WTC11 (cell line): ENCODE measurements around the gene UNC13C. TPM values are rescaled to one million over a fixed set of nuclear protein-coding genes. Genes with fewer than 3 reads are reported as not detected.

Experiments
- ATAC-seq: fragments of 200-7000 bp; cut with Tn5 transposase; 2 replicates; pipeline ENCODE4 v1.10.0; 2021; ENCODE audit warnings: mild to moderate bottlenecking, moderate library complexity
- CTCF ChIA-PET: fragments of 300-600 bp; sonication (Branson Sonifier 250); formaldehyde crosslinking; loops from one replicate; lab custom pipeline; 2021; ENCODE audit warnings: antibody characterized with exemption; lab: Charles Lee
- POLR2A ChIA-PET: fragments of 350-600 bp; sonication (Branson Sonifier 250); formaldehyde crosslinking; loops from one replicate; lab custom pipeline; 2021; ENCODE audit warnings: antibody characterized with exemption; lab: Charles Lee
- DNase-seq: peaks from one replicate; pipeline ENCODE4 v3.0.0; 2021; ENCODE audit warnings: low spot score
- H3K27ac Mint-ChIP-seq: 2 replicates; pipeline ENCODE4 v1.8.0; 2021; ENCODE audit warnings: mixed read lengths
- H3K27me3 Mint-ChIP-seq: 2 replicates; pipeline ENCODE4 v1.8.0; 2021; ENCODE audit warnings: low read depth, mild to moderate bottlenecking, moderate library complexity, mixed read lengths
- H3K36me3 Mint-ChIP-seq: 2 replicates; pipeline ENCODE4 v1.8.0; 2021; ENCODE audit warnings: mixed read lengths
- H3K4me1 Mint-ChIP-seq: 2 replicates; pipeline ENCODE4 v1.8.0; 2022; ENCODE audit warnings: mixed read lengths
- H3K4me3 Mint-ChIP-seq: 2 replicates; pipeline ENCODE4 v1.8.0; 2021; ENCODE audit warnings: mild to moderate bottlenecking, moderate library complexity, mixed read lengths
- H3K9me3 Mint-ChIP-seq: 2 replicates; pipeline ENCODE4 v1.8.0; 2021; ENCODE audit warnings: mixed read lengths
- ATF1 ChIP-seq: sonication (generic); formaldehyde crosslinking; IDR thresholded peaks from 2 replicates; pipeline ENCODE4 v1.8.1; 2023; ENCODE audit warnings: mild to moderate bottlenecking, moderate library complexity, missing genetic modification reagents
- EMX1 ChIP-seq: fragments of 250-450 bp; sonication (Bioruptor Pico); IDR thresholded peaks from 2 replicates; pipeline ENCODE4 v1.8.0; 2021; ENCODE audit warnings: mild to moderate bottlenecking
- ESRRA ChIP-seq: sonication (generic); formaldehyde crosslinking; IDR thresholded peaks from 2 replicates; pipeline ENCODE4 v1.8.1; 2022; ENCODE audit warnings: mild to moderate bottlenecking, missing genetic modification reagents, borderline replicate concordance
- FOXP1 ChIP-seq: sonication (generic); formaldehyde crosslinking; IDR thresholded peaks from 2 replicates; pipeline ENCODE4 v1.8.0; 2022; ENCODE audit warnings: missing genetic modification reagents, mild to moderate bottlenecking, moderate library complexity, borderline replicate concordance
- JUN ChIP-seq: sonication (generic); formaldehyde crosslinking; IDR thresholded peaks from 2 replicates; pipeline ENCODE4 v1.8.0; 2023; ENCODE audit warnings: mild to moderate bottlenecking, missing genetic modification reagents
- KAT7 ChIP-seq: sonication (generic); formaldehyde crosslinking; IDR thresholded peaks from 2 replicates; pipeline ENCODE4 v1.8.1; 2023; ENCODE audit warnings: missing genetic modification reagents, mild to moderate bottlenecking, borderline replicate concordance
- MXD4 ChIP-seq: fragments of 250-450 bp; sonication (Bioruptor Pico); IDR thresholded peaks from 2 replicates; pipeline ENCODE4 v1.8.0; 2021; ENCODE audit warnings: mild to moderate bottlenecking, moderate library complexity, borderline replicate concordance
- NFATC4 ChIP-seq: fragments of 250-450 bp; sonication (Bioruptor Pico); IDR thresholded peaks from 2 replicates; pipeline ENCODE4 v1.9.0; 2021; ENCODE audit warnings: mild to moderate bottlenecking
- NR2C2 ChIP-seq: sonication (generic); formaldehyde crosslinking; IDR thresholded peaks from 2 replicates; pipeline ENCODE4 v1.8.0; 2022; ENCODE audit warnings: mild to moderate bottlenecking, missing genetic modification reagents
- RELA ChIP-seq: sonication (generic); formaldehyde crosslinking; IDR thresholded peaks from 2 replicates; pipeline ENCODE4 v1.8.1; 2022; ENCODE audit warnings: missing genetic modification reagents, mild to moderate bottlenecking, borderline replicate concordance
- SP1 ChIP-seq: sonication (generic); formaldehyde crosslinking; conservative IDR thresholded peaks from 2 replicates; pipeline ENCODE4 v1.8.1; 2022; ENCODE audit warnings: missing genetic modification reagents
- USF1 ChIP-seq: sonication (generic); formaldehyde crosslinking; IDR thresholded peaks from 2 replicates; pipeline ENCODE4 v1.8.0; 2022; ENCODE audit warnings: mild to moderate bottlenecking, missing genetic modification reagents
- ZNF121 ChIP-seq: sonication (generic); formaldehyde crosslinking; IDR thresholded peaks from 2 replicates; pipeline ENCODE4 v1.8.0; 2023; ENCODE audit warnings: missing genetic modification reagents
- ZNF138 ChIP-seq: sonication (generic); formaldehyde crosslinking; conservative IDR thresholded peaks from 2 replicates; pipeline ENCODE4 v1.8.1; 2022; ENCODE audit warnings: mild to moderate bottlenecking, moderate library complexity, missing genetic modification reagents
- total RNA-seq: library from RNA; stranded (reverse); gene quantifications from 3 replicates; pipeline ENCODE4 v1.2.3, GENCODE V29; 2021
- TF ChIP-seq, protein P1 (sequence below): sonication (generic); formaldehyde crosslinking; IDR thresholded peaks from 2 replicates; pipeline ENCODE4 v1.8.1; 2023; ENCODE audit warnings: mild to moderate bottlenecking, missing genetic modification reagents
- TF ChIP-seq, protein P2 (sequence below): fragments of 250-450 bp; sonication (Bioruptor Pico); IDR thresholded peaks from 2 replicates; pipeline ENCODE4 v1.8.0; 2021; ENCODE audit warnings: mild to moderate bottlenecking
- TF ChIP-seq, protein P3 (sequence below): fragments of 250-450 bp; sonication (Bioruptor Pico); IDR thresholded peaks from 2 replicates; pipeline ENCODE4 v2.1.2; 2022; ENCODE audit warnings: mild to moderate bottlenecking, moderate library complexity
- TF ChIP-seq, protein P4 (sequence below): sonication (generic); formaldehyde crosslinking; conservative IDR thresholded peaks from 2 replicates; pipeline ENCODE4 v1.8.1; 2023; ENCODE audit warnings: mild to moderate bottlenecking, low read depth, missing genetic modification reagents, moderate library complexity
- TF ChIP-seq, protein P5 (sequence below): fragments of 250-450 bp; sonication (Bioruptor Pico); conservative IDR thresholded peaks from 2 replicates; pipeline ENCODE4 v1.9.0; 2021; ENCODE audit warnings: mild to moderate bottlenecking
- TF ChIP-seq, protein P6 (sequence below): sonication (generic); formaldehyde crosslinking; IDR thresholded peaks from 2 replicates; pipeline ENCODE4 v1.8.1; 2023; ENCODE audit warnings: mild to moderate bottlenecking, missing genetic modification reagents, borderline replicate concordance
- TF ChIP-seq, protein P7 (sequence below): sonication (generic); formaldehyde crosslinking; IDR thresholded peaks from 2 replicates; pipeline ENCODE4 v1.8.1; 2022; ENCODE audit warnings: low read depth, missing genetic modification reagents, borderline replicate concordance

Gene UNC13C
- total RNA-seq, 1 experiment from 2014 or later = 0.07 TPM

- TF ChIP-seq, protein P1, sequence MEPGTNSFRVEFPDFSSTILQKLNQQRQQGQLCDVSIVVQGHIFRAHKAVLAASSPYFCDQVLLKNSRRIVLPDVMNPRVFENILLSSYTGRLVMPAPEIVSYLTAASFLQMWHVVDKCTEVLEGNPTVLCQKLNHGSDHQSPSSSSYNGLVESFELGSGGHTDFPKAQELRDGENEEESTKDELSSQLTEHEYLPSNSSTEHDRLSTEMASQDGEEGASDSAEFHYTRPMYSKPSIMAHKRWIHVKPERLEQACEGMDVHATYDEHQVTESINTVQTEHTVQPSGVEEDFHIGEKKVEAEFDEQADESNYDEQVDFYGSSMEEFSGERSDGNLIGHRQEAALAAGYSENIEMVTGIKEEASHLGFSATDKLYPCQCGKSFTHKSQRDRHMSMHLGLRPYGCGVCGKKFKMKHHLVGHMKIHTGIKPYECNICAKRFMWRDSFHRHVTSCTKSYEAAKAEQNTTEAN (CRISPR knock-in tag) = no peak
- TF ChIP-seq, protein P2, sequence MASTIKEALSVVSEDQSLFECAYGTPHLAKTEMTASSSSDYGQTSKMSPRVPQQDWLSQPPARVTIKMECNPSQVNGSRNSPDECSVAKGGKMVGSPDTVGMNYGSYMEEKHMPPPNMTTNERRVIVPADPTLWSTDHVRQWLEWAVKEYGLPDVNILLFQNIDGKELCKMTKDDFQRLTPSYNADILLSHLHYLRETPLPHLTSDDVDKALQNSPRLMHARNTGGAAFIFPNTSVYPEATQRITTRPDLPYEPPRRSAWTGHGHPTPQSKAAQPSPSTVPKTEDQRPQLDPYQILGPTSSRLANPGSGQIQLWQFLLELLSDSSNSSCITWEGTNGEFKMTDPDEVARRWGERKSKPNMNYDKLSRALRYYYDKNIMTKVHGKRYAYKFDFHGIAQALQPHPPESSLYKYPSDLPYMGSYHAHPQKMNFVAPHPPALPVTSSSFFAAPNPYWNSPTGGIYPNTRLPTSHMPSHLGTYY (CRISPR knock-in tag) = no peak
- TF ChIP-seq SP1 (CRISPR knock-in tag) (no peak), JUN (CRISPR knock-in tag) (no peak), KAT7 (CRISPR knock-in tag) (no peak), ATF1 (CRISPR knock-in tag) (no peak), ESRRA (CRISPR knock-in tag) (no peak), RELA (no peak)
- TF ChIP-seq, protein P3, sequence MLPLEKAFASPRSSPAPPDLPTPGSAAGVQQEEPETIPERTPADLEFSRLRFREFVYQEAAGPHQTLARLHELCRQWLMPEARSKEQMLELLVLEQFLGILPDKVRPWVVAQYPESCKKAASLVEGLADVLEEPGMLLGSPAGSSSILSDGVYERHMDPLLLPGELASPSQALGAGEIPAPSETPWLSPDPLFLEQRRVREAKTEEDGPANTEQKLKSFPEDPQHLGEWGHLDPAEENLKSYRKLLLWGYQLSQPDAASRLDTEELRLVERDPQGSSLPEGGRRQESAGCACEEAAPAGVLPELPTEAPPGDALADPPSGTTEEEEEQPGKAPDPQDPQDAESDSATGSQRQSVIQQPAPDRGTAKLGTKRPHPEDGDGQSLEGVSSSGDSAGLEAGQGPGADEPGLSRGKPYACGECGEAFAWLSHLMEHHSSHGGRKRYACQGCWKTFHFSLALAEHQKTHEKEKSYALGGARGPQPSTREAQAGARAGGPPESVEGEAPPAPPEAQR (CRISPR knock-in tag) = no peak
- TF ChIP-seq, protein P4, sequence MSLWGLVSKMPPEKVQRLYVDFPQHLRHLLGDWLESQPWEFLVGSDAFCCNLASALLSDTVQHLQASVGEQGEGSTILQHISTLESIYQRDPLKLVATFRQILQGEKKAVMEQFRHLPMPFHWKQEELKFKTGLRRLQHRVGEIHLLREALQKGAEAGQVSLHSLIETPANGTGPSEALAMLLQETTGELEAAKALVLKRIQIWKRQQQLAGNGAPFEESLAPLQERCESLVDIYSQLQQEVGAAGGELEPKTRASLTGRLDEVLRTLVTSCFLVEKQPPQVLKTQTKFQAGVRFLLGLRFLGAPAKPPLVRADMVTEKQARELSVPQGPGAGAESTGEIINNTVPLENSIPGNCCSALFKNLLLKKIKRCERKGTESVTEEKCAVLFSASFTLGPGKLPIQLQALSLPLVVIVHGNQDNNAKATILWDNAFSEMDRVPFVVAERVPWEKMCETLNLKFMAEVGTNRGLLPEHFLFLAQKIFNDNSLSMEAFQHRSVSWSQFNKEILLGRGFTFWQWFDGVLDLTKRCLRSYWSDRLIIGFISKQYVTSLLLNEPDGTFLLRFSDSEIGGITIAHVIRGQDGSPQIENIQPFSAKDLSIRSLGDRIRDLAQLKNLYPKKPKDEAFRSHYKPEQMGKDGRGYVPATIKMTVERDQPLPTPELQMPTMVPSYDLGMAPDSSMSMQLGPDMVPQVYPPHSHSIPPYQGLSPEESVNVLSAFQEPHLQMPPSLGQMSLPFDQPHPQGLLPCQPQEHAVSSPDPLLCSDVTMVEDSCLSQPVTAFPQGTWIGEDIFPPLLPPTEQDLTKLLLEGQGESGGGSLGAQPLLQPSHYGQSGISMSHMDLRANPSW (CRISPR knock-in tag) = no peak
Measured at GRCh38 chr15:54547491-54547890, 569.2 kb downstream of the UNC13C start (continued).

GRCh38 chr15:54550954-54551353, 572.7 kb downstream of the UNC13C start:
- H3K27me3 Mint-ChIP-seq = no peaks in the 10 kb centered on the region
- no peaks in the 10 kb centered on the region for H3K36me3 Mint-ChIP-seq
- H3K4me3 Mint-ChIP-seq = no peak overlapping the region
- H3K4me1 Mint-ChIP-seq = no peaks in the 10 kb centered on the region
- H3K9me3 Mint-ChIP-seq = 0 out of 2 replicates have a peak, but pooled peaks cover 1% of the 10 kb centered on the region
- H3K27ac Mint-ChIP-seq = no peak overlapping the region
- ChIA-PET CTCF (no interaction called here), POLR2A (no interaction called here)
- ATAC-seq (no peak), DNase-seq (no peak)
- TF ChIP-seq, protein P5, sequence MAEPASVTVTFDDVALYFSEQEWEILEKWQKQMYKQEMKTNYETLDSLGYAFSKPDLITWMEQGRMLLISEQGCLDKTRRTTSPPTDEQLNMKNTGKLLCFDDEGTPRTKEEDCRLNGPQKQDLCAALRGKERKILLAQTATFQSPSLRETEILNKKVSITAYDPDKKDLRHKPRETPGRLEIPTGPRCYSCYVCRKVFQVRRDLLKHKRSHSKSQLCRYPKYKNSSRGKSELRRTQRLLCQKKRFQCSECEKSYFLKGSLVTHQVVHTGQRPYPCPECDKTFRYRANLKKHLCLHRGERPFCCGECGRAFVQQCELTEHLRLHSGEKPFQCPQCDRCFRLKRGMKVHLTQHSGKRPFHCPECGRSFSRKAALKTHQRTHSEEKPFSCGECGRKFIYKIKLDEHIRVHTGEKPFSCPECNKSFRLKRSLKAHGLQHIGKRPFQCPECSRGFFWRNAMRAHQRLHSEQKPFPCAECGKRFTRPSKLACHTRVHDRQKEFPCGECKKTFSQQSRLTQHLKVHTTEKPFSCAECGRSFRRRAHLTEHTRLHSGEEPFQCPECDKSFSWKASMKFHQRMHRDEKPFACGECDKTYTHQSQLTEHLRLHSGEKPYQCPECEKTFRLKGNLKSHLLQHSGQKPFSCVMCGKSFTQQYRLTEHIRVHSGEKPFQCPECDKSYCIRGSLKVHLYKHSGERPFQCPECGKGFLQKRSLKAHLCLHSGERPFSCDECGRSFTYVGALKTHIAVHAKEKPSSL (CRISPR knock-in tag) = no peak
- TF ChIP-seq MXD4 (CRISPR knock-in tag) = no peak
- TF ChIP-seq NFATC4 = no peak
- no peak for TF ChIP-seq USF1 (CRISPR knock-in tag)
- TF ChIP-seq NR2C2 (CRISPR knock-in tag) = no peak
- TF ChIP-seq, protein P6, sequence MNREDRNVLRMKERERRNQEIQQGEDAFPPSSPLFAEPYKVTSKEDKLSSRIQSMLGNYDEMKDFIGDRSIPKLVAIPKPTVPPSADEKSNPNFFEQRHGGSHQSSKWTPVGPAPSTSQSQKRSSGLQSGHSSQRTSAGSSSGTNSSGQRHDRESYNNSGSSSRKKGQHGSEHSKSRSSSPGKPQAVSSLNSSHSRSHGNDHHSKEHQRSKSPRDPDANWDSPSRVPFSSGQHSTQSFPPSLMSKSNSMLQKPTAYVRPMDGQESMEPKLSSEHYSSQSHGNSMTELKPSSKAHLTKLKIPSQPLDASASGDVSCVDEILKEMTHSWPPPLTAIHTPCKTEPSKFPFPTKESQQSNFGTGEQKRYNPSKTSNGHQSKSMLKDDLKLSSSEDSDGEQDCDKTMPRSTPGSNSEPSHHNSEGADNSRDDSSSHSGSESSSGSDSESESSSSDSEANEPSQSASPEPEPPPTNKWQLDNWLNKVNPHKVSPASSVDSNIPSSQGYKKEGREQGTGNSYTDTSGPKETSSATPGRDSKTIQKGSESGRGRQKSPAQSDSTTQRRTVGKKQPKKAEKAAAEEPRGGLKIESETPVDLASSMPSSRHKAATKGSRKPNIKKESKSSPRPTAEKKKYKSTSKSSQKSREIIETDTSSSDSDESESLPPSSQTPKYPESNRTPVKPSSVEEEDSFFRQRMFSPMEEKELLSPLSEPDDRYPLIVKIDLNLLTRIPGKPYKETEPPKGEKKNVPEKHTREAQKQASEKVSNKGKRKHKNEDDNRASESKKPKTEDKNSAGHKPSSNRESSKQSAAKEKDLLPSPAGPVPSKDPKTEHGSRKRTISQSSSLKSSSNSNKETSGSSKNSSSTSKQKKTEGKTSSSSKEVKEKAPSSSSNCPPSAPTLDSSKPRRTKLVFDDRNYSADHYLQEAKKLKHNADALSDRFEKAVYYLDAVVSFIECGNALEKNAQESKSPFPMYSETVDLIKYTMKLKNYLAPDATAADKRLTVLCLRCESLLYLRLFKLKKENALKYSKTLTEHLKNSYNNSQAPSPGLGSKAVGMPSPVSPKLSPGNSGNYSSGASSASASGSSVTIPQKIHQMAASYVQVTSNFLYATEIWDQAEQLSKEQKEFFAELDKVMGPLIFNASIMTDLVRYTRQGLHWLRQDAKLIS (CRISPR knock-in tag) = no peak
- no peak for TF ChIP-seq EMX1 (CRISPR knock-in tag)
- TF ChIP-seq ZNF138 (CRISPR knock-in tag) = no peak
- TF ChIP-seq ESRRA (CRISPR knock-in tag) = no peak
- TF ChIP-seq FOXP1 = no peak
- TF ChIP-seq, protein P7, sequence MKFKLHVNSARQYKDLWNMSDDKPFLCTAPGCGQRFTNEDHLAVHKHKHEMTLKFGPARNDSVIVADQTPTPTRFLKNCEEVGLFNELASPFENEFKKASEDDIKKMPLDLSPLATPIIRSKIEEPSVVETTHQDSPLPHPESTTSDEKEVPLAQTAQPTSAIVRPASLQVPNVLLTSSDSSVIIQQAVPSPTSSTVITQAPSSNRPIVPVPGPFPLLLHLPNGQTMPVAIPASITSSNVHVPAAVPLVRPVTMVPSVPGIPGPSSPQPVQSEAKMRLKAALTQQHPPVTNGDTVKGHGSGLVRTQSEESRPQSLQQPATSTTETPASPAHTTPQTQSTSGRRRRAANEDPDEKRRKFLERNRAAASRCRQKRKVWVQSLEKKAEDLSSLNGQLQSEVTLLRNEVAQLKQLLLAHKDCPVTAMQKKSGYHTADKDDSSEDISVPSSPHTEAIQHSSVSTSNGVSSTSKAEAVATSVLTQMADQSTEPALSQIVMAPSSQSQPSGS (CRISPR knock-in tag) = no peak
- TF ChIP-seq ZNF121 (CRISPR knock-in tag) = no peak
